IPS DF 4.7 (cell line): ENCODE measurements around the gene THNSL1.

Experiments used
- DNase-seq: peaks from one replicate; pipeline ENCODE4 v3.0.0-alpha.2; 2013; ENCODE audit warnings: low spot score; ENCODE audit errors: extremely low read depth

The THNSL1 gene

GRCh38 chr10:25057886-25058285 is 41.5 kb downstream of the THNSL1 start:
- DNase-seq: no peak

GRCh38 chr10:25059990-25060389 is 43.6 kb downstream of the THNSL1 start:
- DNase-seq: no peak

GRCh38 chr10:25061125-25061524 is 44.7 kb downstream of the THNSL1 start:
- no peak for DNase-seq

GRCh38 chr10:25061711-25062449 is 45.5 kb downstream of the THNSL1 start:
- DNase-seq: no peak

- no peak for DNase-seq
Observed at GRCh38 chr10:25063157-25063556, 46.7 kb downstream of the THNSL1 start.

- DNase-seq: no peak
Observed at GRCh38 chr10:25063644-25064043, 47.2 kb downstream of the THNSL1 start.

GRCh38 chr10:25064401-25064800 is 48.0 kb downstream of the THNSL1 start:
- DNase-seq: no peak

- DNase-seq: no peak
Observed at GRCh38 chr10:25065761-25066476, 49.5 kb downstream of the THNSL1 start.

GRCh38 chr10:25068152-25069058 is 52.0 kb downstream of the THNSL1 start:
- peak; percentile 38 for DNase-seq

GRCh38 chr10:25071227-25071626 is 54.8 kb downstream of the THNSL1 start:
- DNase-seq: no peak

GRCh38 chr10:25072786-25073185 is 56.4 kb downstream of the THNSL1 start:
- DNase-seq: no peak

GRCh38 chr10:25075825-25076224 is 59.4 kb downstream of the THNSL1 start:
- no peak for DNase-seq
